HG02884 (cell line): ENCODE measurements around the gene EDARADD.
"Not testable (repeated sequence)": the region's sequence is repeated elsewhere in the genome, so short reads cannot be mapped to it uniquely, and the experiment has no call there.

ENCODE experiments used
- ATAC-seq: cut with Tn5 transposase; IDR thresholded peaks from one replicate; pipeline ENCODE4 v1.9.1; 2021; ENCODE audit warnings: mild to moderate bottlenecking, moderate library complexity; ENCODE audit not compliant: unreplicated experiment

Gene EDARADD

DNA sequence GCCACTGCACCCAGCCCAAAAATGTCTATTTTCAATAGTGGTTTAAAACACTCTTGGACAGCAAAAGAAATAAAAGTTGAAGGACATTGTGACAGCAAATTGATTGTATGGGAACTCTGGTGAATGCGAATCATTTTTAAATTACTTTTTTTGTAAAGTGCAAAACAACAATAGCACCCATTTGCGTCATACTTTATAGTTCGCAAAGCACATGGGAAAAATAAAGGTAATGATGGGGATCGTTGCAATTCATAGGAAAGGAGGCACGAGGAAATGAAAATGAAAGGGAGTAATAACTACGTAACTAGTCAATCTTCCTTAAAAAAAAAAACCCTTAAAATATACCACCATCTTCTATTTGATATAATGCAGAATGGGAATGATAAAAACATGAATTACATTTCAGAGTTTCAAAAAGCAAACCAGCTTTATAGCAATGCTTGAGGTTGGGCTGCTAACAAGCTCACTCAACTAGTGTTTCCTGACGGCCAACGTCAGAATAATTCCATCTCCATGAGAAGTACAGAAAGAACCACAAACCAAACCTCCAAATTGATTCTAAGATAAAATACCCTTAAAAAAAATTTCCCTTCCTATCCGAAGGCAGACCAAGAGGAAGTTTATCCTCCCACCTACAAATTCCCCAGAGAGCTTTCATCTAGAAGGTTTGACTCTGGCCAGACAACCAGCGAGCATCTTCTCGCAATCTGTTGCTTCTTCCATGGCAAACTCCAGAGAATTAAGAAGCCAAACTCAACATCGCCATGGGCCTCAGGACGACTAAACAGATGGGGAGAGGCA, at the start of gene EDARADD:
Gene EDARADD, plus strand, starts transcription at position 606 of the 801 bp plus-strand sequence. Its CDS starts 159 bp downstream, at position 765.
- ATAC-seq = no peak

DNA sequence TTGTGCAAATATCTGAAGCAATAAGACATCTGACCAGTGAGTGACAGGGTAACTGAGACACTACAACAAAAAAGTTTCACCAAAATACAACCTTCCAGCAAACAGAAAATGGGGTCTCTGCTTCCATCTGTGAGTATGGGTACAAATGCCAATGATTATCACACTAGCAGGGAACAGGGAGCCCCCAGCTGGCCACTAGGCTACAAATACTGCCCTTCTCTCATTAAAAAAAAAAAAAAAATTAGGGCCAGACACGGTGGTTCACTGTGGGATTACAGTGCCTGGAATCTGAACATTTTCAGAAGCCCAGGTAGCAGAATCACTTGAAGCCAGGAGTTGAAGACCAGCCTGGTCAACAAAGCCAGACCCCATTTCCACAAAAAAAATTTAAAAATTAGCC, 48.4 kb upstream of the EDARADD start:
- ATAC-seq = no peak

DNA sequence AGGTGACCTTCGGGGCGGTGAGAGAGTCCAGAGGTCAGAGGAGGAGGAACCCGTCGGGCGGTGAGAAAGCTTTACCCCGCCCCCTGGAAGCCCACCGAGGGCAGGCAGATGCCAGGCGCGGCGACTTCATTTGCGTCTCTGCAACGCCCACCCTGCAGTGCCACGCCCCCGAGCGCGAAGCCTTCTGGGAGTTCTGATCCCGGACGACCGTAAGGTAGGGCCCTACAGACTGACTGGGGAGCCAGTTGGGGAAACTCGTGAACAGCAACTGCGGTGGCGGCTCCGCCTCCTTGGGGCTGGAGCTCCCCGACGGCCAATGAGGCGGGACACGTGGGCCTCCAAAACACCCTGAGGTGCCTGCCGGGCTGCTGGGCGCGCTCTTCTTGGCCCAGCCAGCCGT, 46.0 kb upstream of the EDARADD start:
- ATAC-seq = no peak

DNA sequence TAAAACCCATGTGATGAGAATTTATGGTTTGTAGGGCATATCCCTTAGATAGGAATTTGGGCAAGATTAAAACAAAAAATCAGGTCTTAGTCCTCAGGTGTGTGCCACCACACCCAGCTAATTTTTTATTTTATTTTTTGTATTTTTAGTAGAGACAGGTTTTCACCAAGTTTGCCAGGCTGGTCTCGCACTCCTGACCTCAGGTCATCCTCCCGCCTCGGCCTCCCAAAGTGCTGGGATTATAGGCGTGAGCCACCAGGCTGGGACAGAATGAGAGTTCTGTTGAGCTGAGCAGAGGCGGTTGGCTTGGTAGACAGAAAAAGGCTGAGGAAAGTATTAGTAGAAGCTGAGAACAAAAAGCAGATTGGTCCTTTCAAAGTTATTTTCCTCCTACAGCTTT, 43.8 kb upstream of the EDARADD start:
- no peak for ATAC-seq

DNA sequence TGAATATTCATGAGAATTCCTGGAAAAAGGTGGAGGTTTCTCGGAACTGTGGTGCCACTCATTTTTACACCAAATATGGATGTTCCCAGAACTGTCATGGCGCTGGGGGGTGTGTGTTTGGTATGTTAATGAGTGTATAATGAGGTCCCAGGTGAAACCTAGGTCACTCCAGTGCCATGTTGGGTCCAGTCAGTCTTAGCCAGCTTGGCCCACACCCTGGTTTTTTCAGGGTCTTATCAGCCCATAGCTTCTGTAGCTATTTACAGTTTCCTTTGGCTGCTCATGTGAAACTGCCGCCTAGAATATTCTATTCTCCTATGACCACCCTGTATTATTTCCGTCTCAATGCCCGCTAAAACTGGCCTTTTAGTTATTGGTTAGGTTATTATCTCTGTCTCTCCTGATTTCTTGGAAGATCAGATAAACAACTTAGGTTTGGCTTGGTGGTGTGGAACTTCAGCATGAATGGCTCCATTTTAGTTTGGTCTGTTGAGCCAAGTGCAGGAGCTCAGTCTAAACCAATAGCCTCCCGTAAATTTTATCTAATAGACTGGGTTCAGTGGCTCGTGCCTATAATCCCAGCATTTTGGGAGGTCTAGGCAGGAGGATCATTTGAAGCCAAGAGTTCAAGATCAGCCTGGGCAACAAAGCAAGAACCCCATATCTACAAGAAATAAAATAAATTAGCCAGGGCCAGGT, 42.1 kb upstream of the EDARADD start:
- ATAC-seq = no peak

DNA sequence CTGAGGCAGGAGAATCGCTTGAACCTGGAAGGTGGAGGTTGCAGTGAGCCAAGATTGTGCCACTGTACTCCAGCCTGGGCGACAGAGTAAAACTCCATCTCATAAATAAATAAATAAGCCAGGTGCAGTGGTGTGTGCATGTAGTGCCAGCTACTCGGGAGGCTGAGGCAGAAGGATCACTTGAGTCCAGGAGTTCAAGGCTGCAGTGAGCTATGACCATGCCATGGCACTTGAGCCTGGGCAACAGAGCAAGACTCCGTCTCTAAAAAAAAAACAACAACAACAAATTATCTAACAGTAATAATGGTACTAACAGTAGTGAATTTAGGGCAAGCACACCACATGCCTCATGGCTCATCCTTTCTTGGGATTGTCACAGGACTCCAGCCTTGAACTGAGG, 41.3 kb upstream of the EDARADD start:
- not testable (repeated sequence) for ATAC-seq

DNA sequence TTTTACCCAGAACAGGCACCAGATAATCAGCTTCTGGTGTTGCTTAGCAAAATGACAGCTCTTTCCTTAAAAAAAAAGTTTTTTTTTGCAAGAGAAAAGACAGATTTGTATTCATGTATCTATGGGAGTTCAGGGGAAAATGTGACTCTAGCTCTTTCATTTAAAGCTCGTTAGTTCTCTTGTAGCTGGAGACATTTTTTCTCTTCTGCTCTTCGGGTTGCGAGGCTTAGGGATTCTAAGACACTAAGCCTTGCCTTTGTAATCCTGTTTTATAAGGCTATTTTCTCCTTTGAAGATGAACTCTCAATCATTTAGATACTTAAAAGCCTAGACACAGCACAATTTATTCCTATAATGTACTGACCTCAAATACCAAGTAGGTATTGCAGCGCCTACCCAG, 40.3 kb upstream of the EDARADD start:
- ATAC-seq = no peak

DNA sequence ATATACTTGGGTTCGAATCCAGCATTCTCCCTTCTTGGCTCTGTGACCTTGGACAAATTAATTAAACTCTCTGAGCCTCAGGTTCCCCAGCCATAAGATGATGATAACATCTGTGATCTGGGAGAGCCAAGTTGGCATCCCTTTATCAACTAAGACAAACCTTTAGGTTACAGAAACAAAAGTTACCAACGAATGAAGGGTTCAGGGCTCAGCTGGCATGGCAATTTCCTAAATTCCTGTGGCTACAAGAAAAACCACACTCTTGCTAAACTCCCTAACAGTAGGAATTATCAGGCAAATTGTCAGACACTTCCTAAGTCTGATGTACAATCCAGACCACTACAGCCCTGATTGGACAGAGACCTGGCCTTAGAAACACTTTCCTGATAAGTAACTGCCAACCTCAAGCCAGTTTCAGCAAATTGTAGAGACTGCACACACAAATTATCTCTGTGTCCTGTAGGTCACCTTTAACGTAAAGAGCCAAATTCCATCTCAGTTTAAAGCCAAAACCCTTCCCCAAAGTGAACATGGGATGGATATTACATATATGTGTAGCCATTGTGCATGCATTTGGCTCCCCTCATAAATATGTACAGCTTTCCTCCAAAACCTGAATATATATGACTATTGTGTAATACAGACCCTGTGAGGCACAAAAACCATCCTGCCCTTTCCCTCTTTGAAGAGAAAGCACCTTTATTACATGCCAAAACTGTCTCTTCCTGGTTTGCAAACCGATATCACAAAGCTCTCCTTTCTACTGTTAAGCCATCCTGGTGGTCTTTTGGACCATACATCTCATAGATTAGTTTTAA, 39.5 kb upstream of the EDARADD start:
- no peak for ATAC-seq

DNA sequence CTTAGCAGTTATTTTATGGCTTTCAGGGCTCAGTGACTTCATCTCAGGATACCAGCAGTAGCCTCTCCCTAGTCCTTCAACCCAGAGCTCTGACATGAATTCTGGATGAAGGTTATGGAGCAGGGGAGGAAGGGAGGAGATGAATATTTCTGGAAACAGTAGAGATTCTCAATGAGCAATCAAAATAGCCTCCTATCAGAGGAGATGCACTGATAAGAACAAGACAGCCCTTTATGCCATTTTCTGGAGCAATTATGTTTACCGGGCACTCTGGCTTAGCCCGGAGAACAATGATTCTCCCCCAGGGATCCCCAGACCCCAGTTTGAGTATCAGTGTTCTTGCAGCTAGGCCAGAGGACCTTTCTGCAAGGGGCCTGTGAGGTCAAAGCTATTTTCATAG, 37.9 kb upstream of the EDARADD start:
- ATAC-seq = no peak

DNA sequence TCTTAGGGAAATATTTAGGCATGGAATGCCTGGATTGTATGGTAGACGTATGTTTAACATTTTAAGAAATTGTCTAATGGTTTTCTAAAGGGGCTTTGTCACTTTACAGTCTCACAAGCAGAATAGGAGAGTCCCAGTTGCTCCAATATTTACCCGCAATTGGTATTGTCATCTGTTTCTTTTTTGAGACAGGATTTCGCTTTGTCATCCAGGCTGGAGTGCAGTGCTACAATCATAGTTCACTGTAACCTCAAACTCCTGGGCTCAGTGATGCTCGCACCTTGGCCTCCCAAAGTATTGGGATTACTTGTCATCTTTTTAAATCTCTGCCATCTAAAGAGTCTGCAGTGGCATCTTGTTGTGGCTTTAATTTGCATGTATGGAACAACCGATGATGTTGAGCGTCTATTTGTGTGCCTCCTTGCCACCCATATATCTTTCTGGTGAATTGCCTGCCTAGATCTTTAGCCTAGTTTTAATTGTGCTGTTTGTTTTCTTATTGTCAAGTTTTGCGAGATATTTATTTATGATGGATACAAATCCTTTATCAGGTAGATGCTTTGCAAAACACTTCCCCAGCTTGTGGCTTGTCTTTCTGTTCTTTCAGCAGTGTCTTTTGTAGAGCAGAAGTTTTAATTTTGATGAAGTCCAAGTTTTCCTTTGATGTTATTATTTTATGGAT, 32.0 kb upstream of the EDARADD start:
- no peak for ATAC-seq

DNA sequence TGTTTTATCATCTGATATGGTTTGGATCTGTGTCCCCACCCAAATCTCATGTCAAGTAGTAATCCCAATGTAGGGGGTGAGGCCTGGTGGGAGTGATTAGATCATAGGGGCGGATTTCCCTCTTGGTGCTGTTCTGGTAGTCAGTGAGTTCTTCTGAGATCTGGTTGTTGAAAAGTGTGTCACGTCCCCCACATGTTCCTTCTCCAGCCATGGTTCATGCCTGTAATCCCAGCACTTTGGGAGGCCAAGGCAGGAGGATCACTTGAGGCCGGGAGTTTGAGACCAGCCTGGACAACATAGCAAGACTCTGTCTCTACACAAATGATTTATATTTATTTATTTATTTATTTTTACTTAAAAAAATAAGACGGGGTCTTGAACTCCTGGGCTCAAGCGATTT, 30.8 kb upstream of the EDARADD start:
- ATAC-seq = no peak

DNA sequence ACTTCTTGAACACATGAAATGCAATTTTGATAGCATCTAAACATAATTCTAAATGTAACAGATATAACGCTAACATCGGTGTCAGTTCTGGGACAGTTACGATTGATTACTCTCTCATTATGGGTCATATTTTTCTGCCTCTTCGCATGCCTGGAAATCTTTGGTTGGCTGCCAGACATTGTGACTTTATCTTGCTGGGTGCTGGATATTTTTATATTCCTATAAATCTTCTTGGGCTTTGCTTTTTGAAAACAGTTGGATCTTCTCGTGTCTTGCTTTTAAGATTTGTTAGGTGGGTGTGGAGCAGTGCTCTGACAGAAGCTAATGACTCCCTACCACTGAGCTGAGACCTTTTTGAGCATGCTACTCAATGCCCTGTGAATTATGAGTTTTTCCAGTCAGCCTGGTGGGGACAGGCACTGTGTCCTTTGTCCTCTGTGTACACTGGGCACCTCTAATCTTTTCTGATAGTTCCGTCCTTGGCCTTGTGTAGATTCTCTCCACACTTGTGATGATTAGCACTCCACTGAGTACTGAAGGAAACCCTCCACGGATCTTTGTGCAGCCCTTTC, 28.0 kb upstream of the EDARADD start:
- no peak for ATAC-seq

DNA sequence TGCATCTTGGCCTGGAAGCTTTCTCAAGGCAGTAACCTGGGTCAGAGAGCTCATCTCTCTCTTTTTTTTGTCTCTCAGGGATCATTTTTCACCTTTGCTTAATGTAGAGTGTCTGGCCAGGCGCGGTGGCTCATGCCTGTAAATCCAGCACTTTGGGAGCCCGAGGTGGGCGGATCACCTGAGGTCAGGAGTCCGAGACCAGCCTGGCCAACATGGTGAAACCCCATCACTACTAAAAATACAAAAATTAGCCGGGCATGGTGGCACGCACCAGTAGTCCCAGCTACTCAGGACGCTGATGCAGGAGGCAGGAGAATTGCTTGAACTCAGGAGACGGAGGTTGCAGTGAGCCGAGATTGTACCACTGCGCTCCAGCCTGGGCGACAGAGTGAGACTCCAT, 27.4 kb upstream of the EDARADD start:
- not testable (repeated sequence) for ATAC-seq

DNA sequence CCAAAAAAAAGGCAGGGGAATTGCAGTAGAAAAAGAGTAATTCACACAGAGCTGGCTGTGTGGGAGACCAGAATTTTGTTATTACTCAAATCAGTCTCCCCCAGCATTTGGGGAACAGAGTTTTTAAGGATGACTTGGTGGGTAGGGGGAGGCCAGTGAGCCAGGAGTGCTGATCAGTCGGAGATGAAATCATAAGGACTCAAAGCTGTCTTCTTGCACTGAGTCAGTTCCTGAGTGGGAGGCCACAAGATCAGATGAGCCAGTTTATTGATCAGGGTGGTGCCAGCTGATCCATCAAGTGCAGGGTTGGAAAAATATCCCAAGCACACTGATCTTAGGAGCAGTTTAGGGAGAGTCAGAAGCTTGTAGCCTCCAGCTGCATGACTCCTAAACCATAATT, 23.7 kb upstream of the EDARADD start:
- ATAC-seq = no peak

DNA sequence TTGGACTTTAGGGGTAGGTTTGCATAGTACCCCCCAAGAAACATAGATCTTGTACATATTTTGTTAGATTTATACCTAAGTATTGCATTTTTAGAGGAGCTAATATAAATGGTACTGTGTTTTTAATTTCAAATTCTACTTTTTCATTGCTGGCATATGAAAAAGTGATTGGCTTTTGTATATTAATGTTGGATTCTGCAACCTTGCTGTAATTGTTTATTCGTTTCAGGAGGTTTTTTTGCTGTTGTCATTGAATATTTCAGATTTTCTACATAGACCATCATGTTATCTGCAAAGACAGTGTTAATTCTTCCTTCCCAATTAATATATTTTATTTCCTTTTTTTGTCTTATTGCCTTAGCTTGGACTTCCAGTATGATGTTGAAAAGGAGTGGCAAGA, 23.0 kb upstream of the EDARADD start:
- no peak for ATAC-seq

DNA sequence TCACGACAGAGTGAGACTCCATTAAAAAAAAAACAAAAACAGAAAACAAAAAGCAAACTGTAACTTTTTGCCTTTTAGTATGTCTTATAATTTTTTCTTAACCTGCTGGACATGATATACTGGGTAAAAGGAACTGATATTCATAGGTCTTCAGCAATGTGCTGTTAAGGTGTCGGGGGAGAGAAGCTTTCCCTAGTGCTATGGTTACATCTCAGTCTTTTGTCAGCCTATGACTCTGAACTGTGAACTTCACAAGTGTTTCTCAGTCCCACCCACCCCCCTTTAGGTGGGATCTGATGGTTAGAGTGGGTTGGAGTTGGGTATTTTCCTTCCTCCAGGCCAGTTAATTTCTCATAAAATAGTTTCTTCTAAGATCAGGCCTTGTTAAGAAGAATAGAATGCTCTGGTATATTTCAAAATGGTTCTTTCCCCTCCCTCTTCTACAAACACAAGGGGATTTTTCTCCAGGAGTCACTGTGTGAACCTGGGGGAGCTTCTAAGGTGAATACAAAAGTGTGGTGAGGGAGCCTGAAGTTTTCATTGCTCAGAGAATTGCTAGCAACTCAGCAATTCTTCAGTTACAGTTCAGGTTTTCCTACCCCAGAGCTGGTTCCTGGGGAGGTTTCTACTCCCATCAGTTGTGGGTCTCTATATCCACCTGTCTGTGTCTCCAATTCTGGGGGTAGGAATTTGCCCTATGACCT, 16.1 kb upstream of the EDARADD start:
- no peak for ATAC-seq

DNA sequence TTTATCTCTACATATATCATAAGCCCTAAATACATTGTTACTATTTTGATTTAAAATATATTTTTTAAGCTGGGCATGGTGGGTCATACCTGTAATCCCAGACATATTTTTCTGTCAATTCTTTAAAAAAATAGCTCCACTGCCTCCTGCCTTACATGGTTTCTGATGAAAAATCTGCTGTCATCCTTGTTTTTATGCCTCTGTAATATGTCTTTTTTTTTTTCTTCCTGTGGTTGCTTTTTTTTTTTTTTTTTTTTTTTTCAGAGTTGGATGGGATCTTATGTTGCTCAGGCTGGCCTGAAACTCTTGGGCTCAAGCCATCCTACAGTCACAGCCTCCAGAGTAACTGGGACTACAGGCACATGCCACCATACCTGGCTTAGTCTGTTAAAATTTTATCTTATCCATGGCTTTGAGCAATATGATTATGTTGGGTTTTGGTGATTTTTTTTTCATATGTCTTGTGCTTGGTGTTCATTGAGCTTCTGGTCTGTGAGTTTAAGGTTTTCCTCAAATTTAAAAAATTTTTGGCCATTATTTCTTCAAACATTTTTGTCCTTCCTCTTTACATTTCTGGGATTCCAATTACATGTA, 12.4 kb upstream of the EDARADD start:
- ATAC-seq = no peak

DNA sequence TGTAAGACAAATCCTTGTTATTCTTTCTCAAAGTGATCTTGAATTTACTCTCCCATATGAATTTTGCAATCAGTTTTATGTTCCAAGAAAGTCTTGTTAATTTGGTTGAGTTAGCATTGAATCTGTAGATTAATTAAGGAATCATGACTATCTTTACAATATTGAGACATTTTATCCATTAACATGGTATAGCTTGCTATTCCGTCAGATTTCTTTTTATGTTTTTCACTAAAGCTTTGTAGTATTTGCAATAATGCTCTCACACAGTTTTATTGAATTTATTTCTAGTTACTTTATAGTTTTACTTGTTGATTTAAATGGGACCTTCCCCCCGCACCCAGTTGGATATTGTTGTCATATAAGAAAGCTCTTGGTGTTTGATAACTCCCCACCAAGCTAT, 5.8 kb upstream of the EDARADD start:
- ATAC-seq = no peak

DNA sequence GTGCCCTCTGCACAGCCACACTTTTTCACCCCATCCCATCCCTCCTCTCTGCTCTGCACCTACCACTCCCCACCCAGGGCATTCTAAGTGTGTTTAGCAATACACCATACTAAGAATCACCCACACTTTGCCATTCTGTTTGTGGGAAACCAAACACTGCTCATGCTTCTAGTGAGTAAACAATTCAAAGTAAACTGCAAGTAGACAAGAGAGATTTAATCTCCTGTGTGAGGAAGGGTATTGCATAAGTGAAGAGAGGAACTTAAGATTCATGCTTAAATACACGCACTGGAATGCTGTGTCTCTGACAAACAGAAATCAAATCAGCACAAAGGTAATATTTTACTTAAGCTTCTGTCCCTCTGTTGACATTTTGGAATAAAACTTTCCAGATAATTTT, 4.8 kb upstream of the EDARADD start:
- ATAC-seq = no peak

DNA sequence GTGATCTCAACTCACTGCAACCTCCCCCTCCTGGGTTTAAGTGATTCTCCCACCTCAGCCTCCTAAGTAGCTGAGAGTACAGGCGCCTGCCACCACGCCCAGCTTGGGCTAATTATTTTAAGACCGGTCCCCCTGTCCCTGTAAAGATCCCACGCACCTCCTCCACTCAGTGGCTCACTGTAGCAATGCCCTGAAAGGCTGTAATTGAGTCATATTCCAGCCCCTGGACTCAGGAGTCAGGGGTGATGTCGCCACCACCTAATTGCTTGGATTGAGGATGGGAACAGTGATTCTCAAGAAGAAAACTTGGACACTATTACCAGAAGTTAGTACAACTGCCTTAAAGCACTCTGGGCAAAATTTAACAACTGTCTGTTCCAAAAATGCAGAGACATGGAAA, 3.1 kb upstream of the EDARADD start:
- no peak for ATAC-seq
